Hepatocyte (in vitro differentiated cells): Measurements from ENCODE around the gene TERF2IP. TPM values are rescaled to one million over a fixed set of nuclear protein-coding genes. Genes with fewer than 3 reads are reported as not detected.

Experiments used
- DNase-seq: peaks from one replicate; pipeline ENCODE4 v3.0.0-alpha.2; 2016; ENCODE audit warnings: low spot score
- H2AFZ ChIP-seq: fragments of 200-600 bp; sonication (generic); 2 replicates; pipeline ENCODE4 v1.6.0; 2016; ENCODE audit warnings: antibody characterized with exemption, mild to moderate bottlenecking
- H3K27ac ChIP-seq: fragments of 200-600 bp; sonication (generic); 2 replicates; pipeline ENCODE4 v1.5.1; 2016; ENCODE audit warnings: mild to moderate bottlenecking
- H3K27me3 ChIP-seq: fragments of 200-600 bp; sonication (generic); 2 replicates; pipeline ENCODE4 v1.6.1; 2016
- H3K36me3 ChIP-seq: fragments of 200-600 bp; sonication (generic); replicated peaks from 2 replicates; pipeline ENCODE4 v1.5.1; 2016; ENCODE audit warnings: low read depth; ENCODE audit not compliant: insufficient read depth
- H3K4me1 ChIP-seq: fragments of 200-600 bp; sonication (generic); 2 replicates; pipeline ENCODE4 v1.5.1; 2016; ENCODE audit warnings: mild to moderate bottlenecking, moderate library complexity; ENCODE audit not compliant: insufficient read depth
- H3K4me2 ChIP-seq: fragments of 200-600 bp; sonication (generic); 2 replicates; pipeline ENCODE4 v1.6.0; 2016
- H3K4me3 ChIP-seq: fragments of 200-600 bp; sonication (generic); 2 replicates; pipeline ENCODE4 v1.5.1; 2016; ENCODE audit warnings: mild to moderate bottlenecking
- H3K79me2 ChIP-seq: fragments of 200-600 bp; sonication (generic); 2 replicates; pipeline ENCODE4 v1.6.0; 2017; ENCODE audit warnings: mild to moderate bottlenecking
- H3K9me2 ChIP-seq: fragments of 200-600 bp; sonication (generic); replicated peaks from 2 replicates; pipeline ENCODE4 v1.6.0; 2017; ENCODE audit warnings: mild to moderate bottlenecking; ENCODE audit not compliant: insufficient read depth
- H3K9me3 ChIP-seq: fragments of 200-600 bp; sonication (generic); 2 replicates; pipeline ENCODE4 v1.5.1; 2016; ENCODE audit warnings: low read depth, mild to moderate bottlenecking
- H4K20me1 ChIP-seq: fragments of 200-600 bp; sonication (generic); 2 replicates; pipeline ENCODE4 v1.6.0; 2016; ENCODE audit warnings: mild to moderate bottlenecking; ENCODE audit not compliant: insufficient read depth, poor library complexity, severe bottlenecking
- CTCF ChIP-seq: fragments of 200-600 bp; sonication (generic); IDR thresholded peaks from 2 replicates; pipeline ENCODE4 v1.5.1; 2016; ENCODE audit warnings: antibody characterized with exemption, mild to moderate bottlenecking; ENCODE audit not compliant: poor library complexity
- EZH2 ChIP-seq: fragments of 200-600 bp; sonication (generic); IDR thresholded peaks from 2 replicates; pipeline ENCODE4 v1.6.1; 2016; ENCODE audit warnings: antibody characterized with exemption, mild to moderate bottlenecking, borderline replicate concordance
- EZH2phosphoT487 ChIP-seq: fragments of 200-600 bp; sonication (generic); IDR thresholded peaks from one replicate; pipeline ENCODE4 v1.6.1; 2018; ENCODE audit warnings: antibody characterized with exemption, mild to moderate bottlenecking, low read depth, moderate library complexity; ENCODE audit not compliant: unreplicated experiment, severe bottlenecking
- WGBS: methylation state at CpG from one replicate; pipeline ENCODE4 v1.1.6; 2016; ENCODE audit warnings: low lambda C conversion rate; ENCODE audit errors: missing lambda C conversion rate; 5-methylcytosine and 5-hydroxymethylcytosine counted together
- polyA plus RNA-seq: library from polyadenylated mRNA; unstranded; fragments of >200 nt; fragmentation: Nextera tagmentation; extraction: Ambion mirVana; gene quantifications from 2 replicates; pipeline ENCODE4 v1.2.1, GENCODE V29; 2016
- total RNA-seq: library from RNA; depleted of rRNA; stranded (reverse); fragments of >200 nt; gene quantifications from 2 replicates; pipeline ENCODE4 v1.2.3, GENCODE V29; 2014

TERF2IP gene
- total and polyA plus RNA-seq, 2 experiments from 2014 or later: 50.2 to 78.5 TPM

GRCh38 chr16:75606507-75606906 is 41.1 kb upstream of the TERF2IP start:
- WGBS: 94% methylated on average over 1 of the region's 1 CpG

GRCh38 chr16:75614066-75614897 is 33.3 kb upstream of the TERF2IP start:
- Histone ChIP-seq H3K36me3 (no peaks in the 10 kb centered on the region), H3K79me2 (no peaks in the 10 kb centered on the region), H3K9me2 (no peaks in the 10 kb centered on the region), H3K27ac (no peak overlapping the region), H2AFZ (no peak overlapping the region), H3K4me3 (no peak overlapping the region), H3K9me3 (no peaks in the 10 kb centered on the region), H4K20me1 (no peaks in the 10 kb centered on the region), H3K4me1 (no peaks in the 10 kb centered on the region), H3K27me3 (no peaks in the 10 kb centered on the region), H3K4me2 (no peak overlapping the region)
- 99% methylated on average over 4 of the region's 4 CpGs for WGBS
- DNase-seq: no peak
- TF ChIP-seq EZH2: no peak
- no peak for TF ChIP-seq EZH2phosphoT487
- TF ChIP-seq CTCF: no peak

More at GRCh38 chr16:75606507-75606906, 41.1 kb upstream of the TERF2IP start:
- Histone ChIP-seq H3K9me2 (no peaks in the 10 kb centered on the region), H3K4me3 (no peak overlapping the region), H4K20me1 (no peaks in the 10 kb centered on the region), H2AFZ (no peak overlapping the region), H3K27me3 (no peaks in the 10 kb centered on the region), H3K79me2 (no peaks in the 10 kb centered on the region), H3K36me3 (no peaks in the 10 kb centered on the region), H3K27ac (no peak overlapping the region), H3K4me1 (no peaks in the 10 kb centered on the region), H3K4me2 (no peak overlapping the region), H3K9me3 (no peaks in the 10 kb centered on the region)
- no peak for TF ChIP-seq CTCF
- TF ChIP-seq EZH2: no peak
- TF ChIP-seq EZH2phosphoT487: no peak
- no peak for DNase-seq

GRCh38 chr16:75615619-75616018 is 32.0 kb upstream of the TERF2IP start:
- no peak for TF ChIP-seq CTCF
- TF ChIP-seq EZH2phosphoT487: no peak
- TF ChIP-seq EZH2: no peak
- 95% methylated on average over 2 of the region's 2 CpGs for WGBS
- no peak overlapping the region for H3K4me2 ChIP-seq
- DNase-seq: no peak
- no peaks in the 10 kb centered on the region for H3K36me3 ChIP-seq
- H3K4me1 ChIP-seq: no peaks in the 10 kb centered on the region
- H3K4me3 ChIP-seq: no peak overlapping the region
- no peak overlapping the region for H2AFZ ChIP-seq
- no peaks in the 10 kb centered on the region for H3K9me2 ChIP-seq
- H3K27me3 ChIP-seq: no peaks in the 10 kb centered on the region
- no peak overlapping the region for H3K27ac ChIP-seq
- no peaks in the 10 kb centered on the region for H3K9me3 ChIP-seq
- no peaks in the 10 kb centered on the region for H4K20me1 ChIP-seq
- H3K79me2 ChIP-seq: peaks cover 2% of the 10 kb centered on the region
